ENCODE results near the gene GALNT15. TPM values are rescaled to one million over a fixed set of nuclear protein-coding genes. Genes with fewer than 3 reads are reported as not detected.

GALNT15 gene
- polyA plus RNA-seq, 4 donors = 1.7 to 3.2 (median 2.5) TPM

DNA sequence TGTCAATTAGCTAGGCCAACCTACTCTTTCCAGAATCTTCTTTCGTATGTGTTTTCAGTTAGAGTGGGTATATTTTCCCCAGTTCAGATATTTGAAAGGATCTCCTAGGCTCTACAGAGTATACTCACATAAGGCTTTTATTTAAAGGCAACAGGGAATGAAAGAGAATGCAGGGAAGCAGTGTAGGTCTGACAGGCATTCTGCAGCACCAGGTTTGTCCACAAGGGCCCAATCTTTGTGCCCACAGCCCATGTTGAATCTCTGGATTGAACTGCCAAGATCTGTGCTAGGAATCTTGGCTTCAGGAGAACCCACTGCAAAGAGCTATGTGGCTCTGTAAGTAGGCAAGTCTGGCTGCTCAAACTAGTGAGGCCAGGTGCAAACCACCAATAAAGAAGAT, 24.2 kb upstream of the GALNT15 start:
- DNase-seq (ENCODE audit: low read depth in 4 of 4, low spot score in 3 of 4) = no peak

DNA sequence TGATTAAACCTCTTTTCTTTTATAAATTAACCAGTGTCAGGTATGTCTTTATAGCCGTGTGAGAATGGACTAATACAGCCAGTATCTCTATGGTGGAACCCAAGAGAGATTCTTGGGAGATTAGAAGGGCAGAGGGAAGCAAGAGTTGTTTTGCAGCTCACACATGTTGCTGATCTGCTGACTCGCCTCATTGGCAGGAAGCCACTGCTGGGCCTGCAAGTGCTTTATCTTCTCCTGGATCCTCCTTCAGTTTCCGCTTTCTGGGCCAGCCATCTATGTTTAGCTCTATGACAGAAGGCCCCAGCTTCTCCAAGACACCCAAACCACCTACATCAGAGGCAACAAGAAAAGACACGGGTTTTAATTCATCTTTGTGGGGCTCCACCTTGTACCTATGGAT, 23.4 kb upstream of the GALNT15 start:
- no peak for DNase-seq (ENCODE audit: low read depth in 4 of 4, low spot score in 3 of 4)

DNA sequence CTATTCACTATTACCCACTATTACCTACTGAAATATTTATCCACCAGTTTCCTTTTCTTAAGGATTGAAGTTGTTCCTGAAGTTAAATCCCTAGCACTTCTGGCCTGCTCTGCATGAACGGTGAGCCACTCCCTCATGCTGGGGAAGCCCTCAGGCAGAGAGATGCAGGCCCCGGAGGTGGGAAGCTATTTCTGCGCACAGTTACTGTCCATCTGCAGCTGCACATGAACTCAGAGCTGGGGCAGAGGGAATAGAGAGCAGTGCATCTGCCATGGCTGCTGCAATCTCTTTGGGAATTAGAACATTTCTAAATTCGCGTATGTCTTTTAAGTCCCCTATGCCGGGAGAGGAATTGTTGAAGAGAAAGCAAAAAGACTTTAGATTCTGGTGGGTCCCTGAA, 6.3 kb upstream of the GALNT15 start:
- no peak for DNase-seq (ENCODE audit: low read depth in 4 of 4, low spot score in 3 of 4)

DNA sequence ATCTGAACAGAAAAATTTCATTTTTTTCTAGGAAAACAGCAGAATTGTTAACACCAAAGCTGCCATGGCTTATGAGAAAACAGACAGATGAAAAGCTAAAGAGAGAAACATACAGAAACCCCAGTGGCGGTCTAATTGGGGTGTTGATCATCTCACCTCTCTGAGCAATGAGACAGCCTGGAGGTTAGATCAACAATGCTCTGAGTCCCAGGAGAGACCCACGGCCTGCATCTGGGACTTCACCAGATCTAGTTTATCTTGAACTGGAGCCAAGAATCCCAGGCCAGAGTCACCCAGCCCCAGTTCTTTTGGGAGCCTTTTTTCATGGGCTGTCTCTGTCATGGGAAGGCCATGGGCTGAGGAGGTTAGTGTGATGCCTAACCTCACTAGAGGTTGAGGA, 3.5 kb upstream of the GALNT15 start:
- DNase-seq (ENCODE audit: low read depth in 4 of 4, low spot score in 3 of 4) = no peak

DNA sequence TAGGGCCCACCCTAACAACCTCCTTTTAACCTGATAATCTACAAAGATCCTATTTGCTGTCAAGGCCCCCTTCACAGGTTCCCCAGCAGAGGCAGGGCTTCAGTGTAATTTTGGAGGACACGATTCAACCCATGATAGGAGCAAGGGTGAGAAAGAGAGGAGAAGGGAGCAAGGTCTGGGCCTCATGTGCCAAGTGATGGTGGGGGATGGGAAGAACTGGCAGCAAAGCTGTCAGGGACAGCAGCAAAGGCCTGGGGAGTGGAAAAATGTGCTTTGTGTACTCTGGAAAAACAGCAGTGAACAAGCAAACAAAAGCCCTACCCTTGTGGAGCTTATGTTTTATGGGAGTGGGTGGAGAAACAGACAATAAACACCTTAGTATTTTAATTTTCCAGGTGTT, 2.7 kb upstream of the GALNT15 start:
- no peak for DNase-seq (ENCODE audit: low read depth in 4 of 4, low spot score in 3 of 4)

DNA sequence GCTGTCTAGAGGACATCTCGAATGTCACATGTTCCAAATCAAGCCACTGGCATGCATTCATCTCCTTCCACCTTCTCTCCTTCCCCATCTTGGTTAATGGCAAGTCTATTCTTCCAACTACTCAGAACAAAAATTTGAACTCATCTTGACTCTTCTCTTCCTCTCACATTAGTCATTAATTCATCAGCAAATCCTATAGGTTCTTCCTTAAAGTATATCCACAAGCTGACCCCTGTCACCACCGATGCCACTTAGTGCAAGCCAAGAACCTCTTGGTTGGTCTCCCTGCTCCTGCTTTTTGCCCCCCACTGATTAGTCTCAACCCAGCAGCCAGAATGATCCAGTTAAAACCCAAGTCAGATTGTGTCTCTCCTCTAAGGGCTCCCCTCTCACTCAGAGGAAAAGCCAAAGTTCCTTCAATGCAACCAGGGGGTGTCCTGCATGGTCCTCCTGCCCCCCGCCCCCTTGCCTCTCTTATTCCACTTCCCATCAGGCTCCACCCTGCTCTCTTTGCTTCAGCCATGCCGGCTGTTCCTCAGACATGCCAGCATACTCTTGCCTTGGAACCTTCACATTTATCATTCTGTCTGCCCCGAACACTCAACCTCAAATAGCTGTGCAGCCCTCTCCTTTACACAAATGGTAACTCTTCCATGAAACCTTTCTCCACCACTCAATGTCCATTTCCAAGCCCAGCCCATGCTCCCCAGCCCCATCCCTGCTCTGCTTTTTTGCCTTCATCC, 1.0 kb upstream of the GALNT15 start:
- DNase-seq (ENCODE audit: low read depth in 4 of 4, low spot score in 3 of 4) = no peak

DNA sequence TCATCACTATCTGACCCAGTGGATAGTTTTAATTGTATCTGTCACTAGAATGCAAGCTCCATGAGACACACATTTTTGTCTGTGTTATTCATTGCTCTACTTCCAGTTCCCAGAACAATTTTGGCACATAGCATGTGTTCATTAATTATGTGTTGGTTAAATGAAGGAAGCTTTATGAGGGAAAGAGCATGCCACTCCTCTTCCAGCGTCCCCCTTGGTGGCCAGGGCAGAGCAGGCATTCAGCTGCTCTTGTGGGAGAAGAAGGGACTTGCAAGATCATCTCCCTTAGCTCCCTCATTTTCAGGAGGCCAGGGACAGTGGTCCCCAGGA, 489 bp upstream of the GALNT15 start:
- DNase-seq (ENCODE audit: low read depth in 4 of 4, low spot score in 3 of 4) = no peak

DNA sequence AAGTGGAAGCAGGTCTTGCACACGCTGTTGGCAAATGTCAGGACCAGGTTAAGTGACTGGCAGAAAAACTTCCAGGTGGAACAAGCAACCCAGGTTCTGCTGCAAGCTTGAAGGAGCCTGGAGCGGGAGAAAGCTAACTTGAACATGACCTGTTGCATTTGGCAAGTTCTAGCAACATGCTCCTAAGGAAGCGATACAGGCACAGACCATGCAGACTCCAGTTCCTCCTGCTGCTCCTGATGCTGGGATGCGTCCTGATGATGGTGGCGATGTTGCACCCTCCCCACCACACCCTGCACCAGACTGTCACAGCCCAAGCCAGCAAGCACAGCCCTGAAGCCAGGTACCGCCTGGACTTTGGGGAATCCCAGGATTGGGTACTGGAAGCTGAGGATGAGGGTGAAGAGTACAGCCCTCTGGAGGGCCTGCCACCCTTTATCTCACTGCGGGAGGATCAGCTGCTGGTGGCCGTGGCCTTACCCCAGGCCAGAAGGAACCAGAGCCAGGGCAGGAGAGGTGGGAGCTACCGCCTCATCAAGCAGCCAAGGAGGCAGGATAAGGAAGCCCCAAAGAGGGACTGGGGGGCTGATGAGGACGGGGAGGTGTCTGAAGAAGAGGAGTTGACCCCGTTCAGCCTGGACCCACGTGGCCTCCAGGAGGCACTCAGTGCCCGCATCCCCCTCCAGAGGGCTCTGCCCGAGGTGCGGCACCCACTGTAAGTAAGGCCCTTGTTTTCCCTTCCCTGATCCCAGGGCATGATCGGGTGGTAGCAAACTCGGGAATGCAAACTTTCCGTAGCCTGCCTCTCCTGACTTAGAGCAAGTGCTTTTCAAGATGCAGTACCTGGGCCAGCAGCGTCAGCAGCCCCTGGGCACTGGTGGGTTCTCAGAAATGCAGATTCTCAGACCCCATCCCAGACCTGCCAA, 759 bp downstream of the GALNT15 start:
- no peak for DNase-seq (ENCODE audit: low read depth in 4 of 4, low spot score in 3 of 4)

DNA sequence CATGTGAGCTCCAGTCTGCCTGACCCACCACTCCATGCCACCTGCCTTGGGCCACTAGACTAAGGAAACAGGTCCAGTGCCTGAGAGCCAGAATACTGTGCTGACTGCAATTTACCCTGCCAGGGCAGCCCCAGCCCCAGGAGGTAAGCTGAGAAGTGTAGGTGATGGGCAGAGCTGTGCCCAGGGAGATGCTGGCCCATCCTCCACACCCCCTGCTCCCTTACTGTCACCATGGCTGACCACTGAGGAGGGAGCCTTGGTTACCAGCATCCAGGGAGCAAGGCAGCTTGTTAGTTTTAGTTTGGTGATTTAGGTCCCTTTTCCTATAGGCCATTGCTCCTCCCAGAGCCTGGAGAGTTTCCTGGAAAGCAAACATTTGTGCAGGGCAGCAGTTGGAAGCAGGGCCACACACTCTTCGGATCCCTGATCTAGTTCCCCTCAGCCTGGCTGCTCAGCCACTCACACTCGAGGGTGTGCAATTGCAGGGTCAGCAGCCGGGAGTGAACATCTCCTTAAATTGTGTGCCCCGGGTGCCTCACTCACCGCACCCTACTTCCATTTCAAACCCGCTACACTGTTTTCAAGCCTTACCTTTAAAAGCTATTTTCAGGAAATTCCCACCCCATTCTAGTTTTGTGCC, 2.0 kb downstream of the GALNT15 start:
- DNase-seq (ENCODE audit: low read depth in 4 of 4, low spot score in 3 of 4) = no peak

DNA sequence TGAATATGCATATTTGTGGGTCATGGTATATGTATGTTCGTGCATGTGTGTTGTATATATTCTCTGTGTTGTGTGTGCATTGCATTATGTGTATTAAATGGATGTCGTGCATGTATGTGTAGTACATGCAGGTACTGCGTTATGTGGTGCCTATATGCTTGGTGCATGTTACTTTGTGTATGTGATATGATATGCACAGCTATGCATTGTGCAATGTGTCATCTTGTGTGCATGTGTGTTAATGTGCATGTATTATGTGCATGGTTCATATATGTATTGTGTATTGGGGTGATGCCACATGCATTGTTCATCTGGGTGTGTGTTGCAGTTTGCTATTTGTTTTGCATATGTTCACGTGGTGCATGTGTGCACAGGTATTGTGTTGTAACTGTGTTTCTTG, 2.9 kb downstream of the GALNT15 start:
- no peak for DNase-seq (ENCODE audit: low read depth in 4 of 4, low spot score in 3 of 4)

DNA sequence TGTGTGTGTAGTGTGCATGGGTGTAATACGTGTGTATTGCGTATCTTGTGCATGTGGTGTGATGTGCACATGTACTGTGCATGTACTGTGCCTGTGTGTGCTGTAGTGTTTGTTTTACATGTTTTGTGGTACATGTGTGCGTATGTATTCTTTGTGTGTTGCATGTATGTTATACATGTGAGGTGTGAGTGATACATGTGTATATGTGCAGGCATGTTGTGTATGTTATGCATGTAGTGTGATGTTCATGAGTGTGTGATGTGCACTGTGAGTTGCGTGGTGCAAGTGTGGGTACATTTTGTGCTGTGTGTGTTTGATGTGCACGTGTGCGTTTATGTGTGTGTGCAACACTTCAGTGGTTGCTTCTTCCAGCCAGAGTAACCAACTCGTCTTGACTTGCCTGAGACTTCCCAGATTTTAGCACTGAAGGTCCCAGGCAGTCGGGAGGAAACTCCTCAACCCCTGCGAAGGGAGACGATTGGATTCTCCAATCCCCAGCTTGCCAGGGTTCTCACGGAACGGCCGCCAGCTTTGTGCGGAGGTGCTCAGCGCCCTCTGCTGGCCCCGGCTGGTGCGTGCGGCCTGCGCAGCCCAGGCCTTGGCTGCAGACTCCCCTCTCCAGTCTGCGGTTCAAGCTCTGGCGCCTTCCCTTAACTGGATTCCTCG, 3.6 kb downstream of the GALNT15 start:
- DNase-seq (ENCODE audit: low read depth in 4 of 4, low spot score in 3 of 4) = peak; percentile 49 to 65 (median 58)

DNA sequence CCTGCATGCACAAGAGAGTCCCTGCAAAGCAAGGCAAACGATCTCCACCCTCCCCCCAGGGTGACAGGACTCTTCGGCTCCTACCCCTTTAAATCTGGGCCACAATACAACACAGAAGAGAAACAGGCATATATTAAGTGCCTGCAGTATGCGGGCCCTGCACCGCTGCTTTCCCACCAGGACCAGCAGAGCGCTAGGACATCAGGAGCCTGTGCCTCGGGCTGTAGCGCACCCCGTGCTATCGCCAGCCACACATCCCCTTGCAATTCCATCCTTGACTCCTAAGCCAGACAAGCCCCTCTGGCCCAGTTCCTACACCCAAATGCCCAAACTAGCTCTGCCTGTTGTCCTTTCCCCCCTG, 4.1 kb downstream of the GALNT15 start:
- no peak for DNase-seq (ENCODE audit: low read depth in 4 of 4, low spot score in 3 of 4)

DNA sequence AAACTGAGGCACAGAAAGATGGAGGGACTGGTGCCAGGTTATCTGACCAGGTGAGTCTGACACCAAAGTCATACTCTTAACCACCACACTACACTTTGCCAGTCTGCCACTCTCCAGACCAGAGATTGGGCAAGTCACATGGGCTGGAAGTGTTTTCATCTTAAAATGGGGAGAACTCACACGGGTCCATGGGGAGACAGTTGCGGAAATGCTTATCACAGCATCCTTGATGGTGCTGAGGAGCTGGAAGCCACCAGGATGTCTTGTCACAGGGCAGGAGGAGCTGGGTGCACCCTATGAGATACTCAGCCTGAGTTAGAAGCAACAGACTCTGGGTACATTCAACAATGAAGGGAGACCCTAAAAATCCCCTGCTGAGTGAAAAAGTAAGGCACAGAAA, 4.8 kb downstream of the GALNT15 start:
- no peak for DNase-seq (ENCODE audit: low read depth in 4 of 4, low spot score in 3 of 4)

DNA sequence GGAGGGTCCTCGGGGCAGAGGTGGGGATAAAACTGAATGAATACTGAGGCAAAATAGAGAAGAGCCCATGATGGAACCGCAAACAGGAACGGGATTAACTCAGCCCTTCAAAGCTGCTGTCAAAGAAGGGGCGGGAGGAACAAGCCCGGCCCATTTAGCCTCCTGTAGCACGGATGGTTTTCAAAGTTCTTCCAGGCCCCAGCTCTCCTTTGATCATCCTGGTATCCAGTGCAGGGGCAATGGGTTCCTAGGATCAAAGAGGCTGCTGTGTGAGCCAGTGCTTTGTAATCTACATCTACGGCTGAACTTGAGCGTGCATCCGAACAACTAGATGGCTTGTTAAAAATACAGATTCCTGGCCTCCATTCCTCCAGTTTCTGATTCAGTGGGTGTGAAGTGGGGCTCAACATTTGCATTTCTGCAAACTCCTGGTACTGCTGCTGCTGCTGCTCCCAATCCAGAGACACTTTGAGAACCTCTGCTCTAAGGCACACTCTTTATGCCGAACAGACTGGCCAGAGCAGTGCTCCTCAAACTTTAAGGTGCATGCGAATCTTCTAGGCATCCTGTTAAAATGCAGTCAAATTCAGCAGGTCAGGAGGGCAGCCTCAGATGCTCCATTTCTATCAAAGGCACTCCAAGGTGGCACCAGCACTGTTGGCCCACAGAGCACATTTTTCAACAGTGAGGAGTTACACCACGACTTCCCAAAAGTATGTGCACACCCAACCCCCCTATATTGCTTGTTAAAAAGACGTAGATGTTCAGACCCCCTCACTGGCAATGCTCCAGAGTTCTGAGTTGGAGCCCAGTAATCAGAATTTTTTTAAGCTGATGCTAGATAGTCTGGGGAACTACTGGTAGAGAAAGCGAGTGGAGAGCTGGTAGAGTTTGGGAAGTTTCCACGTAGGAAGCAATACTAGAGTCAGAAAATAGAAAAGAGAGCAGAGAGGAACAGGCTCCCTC, 5.6 kb downstream of the GALNT15 start:
- no peak for DNase-seq (ENCODE audit: low read depth in 4 of 4, low spot score in 3 of 4)

DNA sequence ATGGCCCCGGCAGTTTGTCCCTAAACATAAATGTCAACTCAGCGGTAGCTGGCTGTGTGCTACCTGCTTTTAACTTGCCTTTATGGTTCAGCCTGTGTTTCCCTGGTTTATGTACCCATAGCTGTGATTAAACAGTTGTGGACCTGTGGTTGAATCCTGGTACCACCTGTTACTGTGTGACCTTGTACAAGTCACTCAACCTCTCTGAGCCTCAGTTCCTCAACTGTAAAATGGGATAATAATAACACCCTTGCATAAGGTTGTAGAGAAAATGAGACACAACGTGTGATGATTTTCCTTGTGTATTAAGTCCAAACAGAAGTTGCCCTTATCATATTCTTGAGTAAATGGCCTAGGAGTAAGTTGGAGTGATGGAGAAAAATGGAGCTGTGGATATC, 6.3 kb downstream of the GALNT15 start:
- no peak for DNase-seq (ENCODE audit: low read depth in 4 of 4, low spot score in 3 of 4)

DNA sequence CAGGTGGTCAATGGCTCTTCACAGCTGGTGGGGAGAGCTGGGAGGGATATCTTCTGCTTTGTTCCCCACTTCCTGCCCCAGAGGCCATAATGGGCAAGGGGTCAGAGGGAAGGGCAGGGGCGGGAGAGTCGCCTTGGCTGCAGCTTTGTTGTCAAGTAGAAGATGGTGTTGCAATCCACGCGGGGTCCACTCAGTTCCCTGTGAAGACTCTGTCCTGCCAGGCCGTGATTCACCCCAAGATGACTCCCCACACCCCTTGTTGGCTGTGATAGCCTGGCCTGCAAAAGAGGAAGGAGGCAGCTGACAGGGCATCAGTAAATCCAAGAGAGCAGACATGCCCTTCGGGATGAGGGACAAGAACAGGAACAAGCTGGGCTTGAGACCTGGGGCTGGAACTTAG, 6.9 kb downstream of the GALNT15 start:
- no peak for DNase-seq (ENCODE audit: low read depth in 4 of 4, low spot score in 3 of 4)

DNA sequence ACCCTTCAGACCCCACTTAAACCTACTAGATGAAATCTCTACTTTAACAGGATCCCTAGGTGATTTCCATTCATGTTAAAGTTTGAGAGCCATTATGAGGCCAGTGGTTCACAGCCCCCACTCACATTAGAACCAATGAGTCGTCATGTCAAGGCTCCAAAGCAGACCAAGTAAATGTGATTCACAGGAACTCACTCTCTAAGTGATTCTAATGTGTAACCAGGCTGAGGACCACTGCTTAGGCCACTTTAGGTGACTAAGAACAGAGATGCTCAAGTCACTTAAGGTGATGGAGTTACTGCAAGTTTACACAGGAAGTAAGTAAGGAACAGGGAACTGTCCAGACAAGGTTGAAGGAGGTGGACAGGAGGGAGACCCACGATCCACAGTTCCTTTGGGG, 7.7 kb downstream of the GALNT15 start:
- DNase-seq (ENCODE audit: low read depth in 4 of 4, low spot score in 3 of 4) = no peak

DNA sequence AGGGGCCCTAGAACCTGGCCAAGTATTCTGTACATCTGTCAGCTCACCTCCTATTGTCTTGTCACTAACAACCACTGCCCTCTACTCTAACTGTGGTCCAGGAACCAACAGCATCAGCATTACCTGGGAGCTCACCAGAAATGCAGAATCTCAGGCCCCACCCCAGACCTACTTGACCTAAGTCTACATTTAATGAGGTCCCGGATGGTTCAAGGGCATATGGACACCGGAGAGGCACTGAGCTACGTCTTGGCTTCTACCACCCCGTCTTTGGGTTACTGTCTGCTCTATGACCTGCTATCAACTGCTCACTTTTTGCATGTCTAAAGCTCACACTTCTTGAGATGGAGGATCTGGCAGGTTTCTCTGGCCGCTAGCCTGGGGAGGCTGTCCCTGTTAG, 8.1 kb downstream of the GALNT15 start:
- no peak for DNase-seq (ENCODE audit: low read depth in 4 of 4, low spot score in 3 of 4)

DNA sequence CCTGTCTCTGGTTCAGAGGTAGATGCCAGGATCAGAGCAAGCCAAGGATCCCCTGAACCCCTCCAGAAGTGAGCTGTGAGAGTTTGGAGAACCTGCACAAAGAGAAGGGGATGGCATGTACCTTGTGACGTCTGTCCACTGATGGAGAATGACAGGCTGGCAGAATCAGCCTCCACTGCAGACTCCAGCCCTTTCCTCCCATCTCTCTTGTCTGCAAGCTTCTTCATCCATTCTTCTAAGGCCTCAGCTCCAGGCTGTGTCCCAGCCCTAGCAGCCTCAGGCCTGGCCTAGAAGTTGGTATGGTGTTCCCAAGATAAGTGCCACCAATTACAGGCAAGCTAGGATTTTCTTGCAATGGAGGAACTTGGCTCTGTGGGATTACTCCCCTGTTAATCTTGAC, 8.6 kb downstream of the GALNT15 start:
- DNase-seq (ENCODE audit: low read depth in 4 of 4, low spot score in 3 of 4) = no peak
